Testis (tissue), 3 donors: ENCODE data around the gene DCST2. TPM values are rescaled to one million over a fixed set of nuclear protein-coding genes. Genes with fewer than 3 reads are reported as not detected.

ENCODE experiments used
- DNase-seq: peaks from one replicate; pipeline ENCODE4 v3.0.0-alpha.2; 2019
- H3K27ac ChIP-seq, 2 donors: fragments of 200-600 bp; sonication (generic); one replicate each; pipeline ENCODE4 v1.5.1; 2019
- H3K27me3 ChIP-seq: fragments of 200-600 bp; sonication (generic); one replicate; pipeline ENCODE4 v1.5.1; 2019
- H3K36me3 ChIP-seq: fragments of 200-600 bp; sonication (generic); one replicate; pipeline ENCODE4 v1.5.1; 2017; ENCODE audit warnings: low read depth; ENCODE audit errors: missing control alignments
- H3K4me1 ChIP-seq: fragments of 200-600 bp; sonication (generic); one replicate; pipeline ENCODE4 v1.5.1; 2019
- H3K4me3 ChIP-seq, 2 donors: fragments of 200-600 bp; sonication (generic); one replicate each; pipeline ENCODE4 v1.5.1; 2017 to 2019
- H3K9me3 ChIP-seq: fragments of 200-600 bp; sonication (generic); one replicate; pipeline ENCODE4 v1.5.1; 2017
- POLR2A ChIP-seq: fragments of 450-650 bp; IDR thresholded peaks from one replicate; pipeline ENCODE4 v1.6.1; 2017; ENCODE audit warnings: antibody characterized with exemption, mild to moderate bottlenecking, moderate library complexity
- WGBS, 2 donors: methylation state at CpG; one replicate each; pipeline ENCODE4 v1.1.5; 2018; 5-methylcytosine and 5-hydroxymethylcytosine counted together
- intact Hi-C: fragments of 100-400 bp; cut with DNase I; formaldehyde crosslinking; loops from one replicate; pipeline ENCODE4 v1.15.1; 2023; ENCODE audit warnings: low total_unique reads
- polyA plus RNA-seq: library from polyadenylated mRNA; stranded (reverse); fragments of 350-450 nt; fragmentation: Illumina TruSeq; extraction: RNeasy Lipid Tissue Mini Kit (QIAGEN cat#74804); gene quantifications from one replicate; pipeline ENCODE4 v1.2.3, GENCODE V29; 2014; ENCODE audit warnings: low read depth, low replicate concordance; ENCODE audit not compliant: insufficient read depth
- total RNA-seq, 2 donors: library from RNA; depleted of rRNA; stranded (reverse); fragments of >200 nt; gene quantifications; one replicate each; pipeline ENCODE4 v1.2.3, GENCODE V29; 2016
- TF ChIP-seq, protein P1 (sequence below), 3 experiments: fragments of 450-650 bp in 2 of 3; fragments of 200-600 bp in 1 of 3; sonication (generic) in 1 of 3; IDR thresholded peaks; one replicate each; pipeline ENCODE4 v1.5.1; 2016 to 2019; ENCODE audit warnings: antibody characterized with exemption in 3 of 3, mild to moderate bottlenecking in 2 of 3, moderate library complexity in 1 of 3

The DCST2 gene
- total and polyA plus RNA-seq, 3 donors from 2014 or later: 9.9 to 20.4 (median 14.4) TPM

DNA sequence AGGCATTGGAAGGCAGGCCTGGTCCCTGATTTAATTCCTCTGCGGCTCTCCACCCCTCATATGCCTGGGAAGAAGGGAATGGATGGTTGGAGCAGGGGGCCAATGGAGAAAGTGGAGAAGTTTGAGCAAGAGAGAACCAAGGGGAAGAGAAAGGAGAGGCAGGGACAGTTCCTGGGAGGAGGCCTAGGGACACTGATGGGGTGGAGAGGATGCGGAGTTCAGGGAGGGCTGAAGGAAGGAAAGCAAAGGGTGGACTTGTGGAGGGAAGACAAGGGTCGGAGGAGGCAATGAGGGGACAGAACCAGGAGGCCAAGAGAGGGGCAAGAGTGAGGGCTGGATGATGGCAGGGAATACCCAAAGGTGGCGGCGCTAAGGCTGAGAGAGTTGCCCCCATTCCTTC lies 23.8 kb downstream of the DCST2 start:
- no peak for DNase-seq
- peak overlapping the region in 1 of 2 donors; percentile 19 for H3K27ac ChIP-seq
- H3K27me3 ChIP-seq: no peaks in the 10 kb centered on the region
- H3K4me3 ChIP-seq: no peak overlapping the region
- TF ChIP-seq POLR2A: no peak
- TF ChIP-seq, protein P1, sequence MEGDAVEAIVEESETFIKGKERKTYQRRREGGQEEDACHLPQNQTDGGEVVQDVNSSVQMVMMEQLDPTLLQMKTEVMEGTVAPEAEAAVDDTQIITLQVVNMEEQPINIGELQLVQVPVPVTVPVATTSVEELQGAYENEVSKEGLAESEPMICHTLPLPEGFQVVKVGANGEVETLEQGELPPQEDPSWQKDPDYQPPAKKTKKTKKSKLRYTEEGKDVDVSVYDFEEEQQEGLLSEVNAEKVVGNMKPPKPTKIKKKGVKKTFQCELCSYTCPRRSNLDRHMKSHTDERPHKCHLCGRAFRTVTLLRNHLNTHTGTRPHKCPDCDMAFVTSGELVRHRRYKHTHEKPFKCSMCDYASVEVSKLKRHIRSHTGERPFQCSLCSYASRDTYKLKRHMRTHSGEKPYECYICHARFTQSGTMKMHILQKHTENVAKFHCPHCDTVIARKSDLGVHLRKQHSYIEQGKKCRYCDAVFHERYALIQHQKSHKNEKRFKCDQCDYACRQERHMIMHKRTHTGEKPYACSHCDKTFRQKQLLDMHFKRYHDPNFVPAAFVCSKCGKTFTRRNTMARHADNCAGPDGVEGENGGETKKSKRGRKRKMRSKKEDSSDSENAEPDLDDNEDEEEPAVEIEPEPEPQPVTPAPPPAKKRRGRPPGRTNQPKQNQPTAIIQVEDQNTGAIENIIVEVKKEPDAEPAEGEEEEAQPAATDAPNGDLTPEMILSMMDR (IDR thresholded peaks at IDR 0.05): no peak
- WGBS, 2 donors: 93 to 95% methylated on average over 5 of the region's 5 CpGs
- H3K4me1 ChIP-seq: peaks cover 30% of the 10 kb centered on the region
- no peaks in the 10 kb centered on the region for H3K36me3 ChIP-seq
- no peaks in the 10 kb centered on the region for H3K9me3 ChIP-seq
- intact Hi-C loops: no loop called here

- no peaks in the 10 kb centered on the region for H3K27me3 ChIP-seq
- 92 to 100% methylated on average over 7 to 12 of the region's 12 CpGs for WGBS, 2 donors
- no peak overlapping the region for H3K27ac ChIP-seq
- no peak for TF ChIP-seq POLR2A
- TF ChIP-seq, protein P1 (IDR thresholded peaks at IDR 0.05): no peak
- no peak overlapping the region for H3K4me3 ChIP-seq
- H3K9me3 ChIP-seq: no peaks in the 10 kb centered on the region
- intact Hi-C loops: no loop called here
- H3K36me3 ChIP-seq: no peaks in the 10 kb centered on the region
- peaks cover 34% of the 10 kb centered on the region for H3K4me1 ChIP-seq
- DNase-seq: no peak
Observed at GRCh38 chr1:155009221-155009711, 24.3 kb downstream of the DCST2 start.

- H3K4me3 ChIP-seq: no peak overlapping the region
- TF ChIP-seq POLR2A: no peak
- TF ChIP-seq, protein P1 (IDR thresholded peaks at IDR 0.05): no peak
- H3K4me1 ChIP-seq: peaks cover 38% of the 10 kb centered on the region
- intact Hi-C loops: no loop called here
- 84 to 85% methylated on average over 12 to 16 of the region's 16 CpGs for WGBS, 2 donors
- DNase-seq: no peak
- H3K36me3 ChIP-seq: no peaks in the 10 kb centered on the region
- H3K9me3 ChIP-seq: no peaks in the 10 kb centered on the region
- no peaks in the 10 kb centered on the region for H3K27me3 ChIP-seq
- H3K27ac ChIP-seq: peak overlapping the region in 1 of 2 donors; percentile 33
Observed at GRCh38 chr1:155008015-155008941, 25.3 kb downstream of the DCST2 start.

DNA sequence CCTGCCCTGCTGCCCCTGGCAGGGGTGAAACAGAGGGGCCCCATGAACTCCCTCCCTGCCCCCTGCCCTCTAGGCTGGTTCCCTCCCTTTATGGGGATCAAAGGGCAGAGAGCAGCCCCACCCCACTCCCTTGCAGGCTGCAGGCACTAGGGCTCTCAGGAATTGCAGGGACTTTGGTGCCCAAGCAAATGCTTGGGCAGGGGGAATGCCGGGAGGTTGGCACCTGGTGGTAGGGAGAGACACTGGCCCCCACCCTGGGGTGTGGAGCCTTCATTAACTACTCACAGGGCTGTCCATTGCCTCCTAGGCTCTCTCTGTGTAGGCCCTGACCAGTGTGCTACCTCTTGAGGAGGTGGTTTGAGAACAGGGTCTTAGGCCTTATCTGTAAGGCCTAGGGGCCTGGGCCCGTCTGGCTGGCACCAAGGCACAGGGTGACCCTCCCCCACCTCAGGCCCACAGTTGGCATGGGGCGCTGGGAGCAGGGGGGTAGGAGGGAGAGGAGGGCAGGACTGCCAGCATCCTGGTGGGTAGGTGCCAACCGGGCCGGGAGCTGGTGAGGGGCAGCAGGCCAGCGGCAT lies 26.2 kb downstream of the DCST2 start:
- H3K4me1 ChIP-seq: peaks cover 38% of the 10 kb centered on the region
- no peaks in the 10 kb centered on the region for H3K27me3 ChIP-seq
- no peak overlapping the region for H3K4me3 ChIP-seq
- intact Hi-C loops: no loop called here
- 66 to 70% methylated on average over 4 to 6 of the region's 6 CpGs for WGBS, 2 donors
- H3K9me3 ChIP-seq: no peaks in the 10 kb centered on the region
- no peak for DNase-seq
- no peaks in the 10 kb centered on the region for H3K36me3 ChIP-seq
- peak overlapping the region in 1 of 2 donors; percentile 33 for H3K27ac ChIP-seq
- TF ChIP-seq, protein P1 (IDR thresholded peaks at IDR 0.05): no peak
- no peak for TF ChIP-seq POLR2A
